HPDE6-E6E7 (cell line): ENCODE measurements around the gene IGSF8.
"Not testable (repeated sequence)": the region's sequence is repeated elsewhere in the genome, so short reads cannot be mapped to it uniquely, and the experiment has no call there.

Source experiments
- DNase-seq: peaks from one replicate; pipeline ENCODE4 v3.0.0; 2011; ENCODE audit warnings: missing footprints; ENCODE audit errors: extremely low spot score

Gene IGSF8

GRCh38 chr1:160066829-160067745 lies 31.3 kb downstream of the IGSF8 start:
- no peak for DNase-seq

GRCh38 chr1:160064746-160065145 lies 33.7 kb downstream of the IGSF8 start:
- DNase-seq: no peak

DNA sequence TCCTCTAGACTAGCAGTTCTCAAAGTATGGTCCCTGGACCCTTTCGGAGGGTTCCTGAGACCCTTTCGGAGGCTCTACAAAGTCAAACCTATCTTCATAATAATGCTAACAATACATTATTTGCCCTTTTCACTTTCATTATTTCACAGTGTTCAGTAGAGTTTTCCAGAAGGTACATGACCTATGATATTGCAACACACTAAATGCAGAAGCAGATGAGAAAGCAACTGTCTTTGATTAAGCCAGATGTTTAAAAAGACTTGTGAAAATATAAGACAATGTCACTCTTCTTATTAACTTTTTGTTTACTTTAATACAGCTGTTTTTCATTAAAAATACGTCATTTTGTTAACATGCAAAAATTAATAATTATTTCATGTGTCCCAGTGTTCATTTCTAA lies 34.3 kb downstream of the IGSF8 start:
- no peak for DNase-seq

GRCh38 chr1:160063176-160063575 lies 35.2 kb downstream of the IGSF8 start:
- no peak for DNase-seq

- no peak for DNase-seq
These were observed 36.2 kb downstream of the IGSF8 start for GRCh38 chr1:160062230-160062532.

DNA sequence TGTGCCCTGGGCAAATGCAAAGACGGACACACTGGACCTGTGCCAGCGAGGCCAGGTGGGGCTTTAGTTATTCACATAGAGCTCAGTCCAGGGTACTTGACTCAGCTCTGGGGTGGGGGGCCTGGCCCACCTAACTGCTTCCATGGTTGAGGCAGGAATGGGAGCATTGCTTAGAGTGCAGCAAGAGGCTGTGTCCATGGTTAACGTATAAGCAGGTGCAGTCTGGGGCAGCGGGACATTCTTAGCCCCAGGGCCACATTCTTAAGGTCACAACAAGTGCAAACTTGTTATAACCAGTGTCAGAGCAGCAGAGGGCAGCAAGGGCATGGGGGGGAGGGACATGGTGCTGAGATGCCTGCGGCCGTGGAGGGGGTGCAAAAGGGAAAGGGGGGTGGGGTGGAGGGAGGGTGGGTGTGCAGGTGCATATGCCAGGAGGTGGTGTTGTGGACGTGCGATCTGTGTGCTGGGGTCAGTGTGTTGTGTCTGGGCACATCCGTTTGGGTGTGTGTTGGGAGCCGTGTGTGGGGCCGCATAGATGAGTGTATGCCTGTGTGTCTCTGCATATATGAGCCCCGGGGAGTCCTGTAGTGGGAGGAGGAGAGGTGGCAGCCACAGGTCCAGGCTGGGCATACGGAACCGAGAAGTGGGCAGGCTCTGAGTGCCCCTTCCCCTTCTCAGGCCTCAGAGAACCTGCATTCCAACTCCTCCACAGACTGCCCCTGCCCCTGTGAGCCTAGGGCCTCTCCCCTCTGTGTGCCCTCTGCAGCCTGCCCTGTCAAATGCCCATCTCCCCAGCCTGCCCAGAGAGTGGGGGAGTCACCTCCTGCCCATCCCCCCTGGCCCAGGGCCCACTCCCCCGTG lies 36.8 kb downstream of the IGSF8 start:
- peak; percentile 67 for DNase-seq

GRCh38 chr1:160058087-160058486 lies 40.3 kb downstream of the IGSF8 start:
- DNase-seq: no peak

DNA sequence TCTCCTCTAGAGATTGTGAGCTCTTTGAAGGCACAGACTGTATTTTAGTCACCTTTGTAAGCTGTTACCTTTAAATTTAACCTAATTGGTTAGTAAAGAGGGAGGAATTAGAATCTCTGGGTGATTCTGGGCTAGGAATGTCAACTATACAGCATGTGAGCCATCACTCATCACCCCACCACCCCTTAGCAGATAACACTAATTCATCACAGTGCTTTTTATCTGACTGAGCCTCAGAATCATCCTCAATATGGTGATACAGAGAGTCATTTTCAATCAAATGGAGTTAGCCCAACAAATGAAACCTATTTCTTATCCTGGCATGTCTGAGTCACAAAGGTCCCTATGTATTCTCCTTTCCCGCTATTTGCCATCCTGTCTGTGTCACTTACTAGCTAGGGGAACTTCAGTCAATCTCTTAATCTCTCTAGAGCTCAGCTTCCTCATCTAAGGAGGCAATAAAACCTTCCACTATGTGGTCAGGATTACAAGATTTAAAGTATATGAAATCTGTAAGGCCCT lies 41.7 kb downstream of the IGSF8 start:
- DNase-seq: no peak

GRCh38 chr1:160053548-160054365 lies 44.7 kb downstream of the IGSF8 start:
- no peak for DNase-seq

DNA sequence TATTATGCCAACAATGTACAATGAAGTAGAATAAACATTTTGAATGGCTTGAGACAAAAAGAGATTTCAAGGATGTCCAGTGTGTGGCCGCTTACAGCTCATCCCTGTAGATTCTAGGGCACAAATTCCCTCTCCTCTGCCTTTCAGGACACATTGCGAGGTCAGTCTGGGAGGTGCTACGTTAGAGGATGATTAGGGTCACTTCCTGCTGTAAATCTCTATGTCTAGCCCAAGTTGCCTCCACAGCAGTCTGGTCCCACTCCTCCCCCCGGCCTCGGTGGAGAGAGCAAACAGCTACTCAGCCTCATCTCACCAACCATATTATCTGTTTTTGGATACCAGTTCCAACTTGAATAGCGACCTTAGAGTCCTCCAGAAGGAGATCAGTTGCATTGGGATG lies 45.5 kb downstream of the IGSF8 start:
- no peak for DNase-seq

GRCh38 chr1:160050619-160051018 lies 47.8 kb downstream of the IGSF8 start:
- DNase-seq: no peak

DNA sequence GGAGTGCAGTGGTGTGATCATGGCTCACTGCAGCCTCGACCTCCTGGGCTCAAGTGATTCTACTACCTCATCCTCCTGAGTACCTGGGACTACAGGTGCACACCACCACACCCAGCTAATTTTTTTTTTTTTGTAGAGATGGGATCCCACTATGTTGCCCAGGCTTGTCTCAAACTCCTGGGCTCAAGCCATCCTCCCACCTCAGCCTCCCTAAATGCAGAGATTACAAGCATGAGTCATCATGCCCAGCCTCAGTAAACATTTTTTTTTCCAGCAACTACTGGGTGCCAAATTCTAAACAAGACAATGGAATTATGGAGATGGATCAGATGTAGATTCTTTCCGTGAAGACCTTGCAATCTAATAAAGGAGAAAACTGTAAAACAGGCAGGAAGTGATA lies 48.2 kb downstream of the IGSF8 start:
- DNase-seq: not testable (repeated sequence)

DNA sequence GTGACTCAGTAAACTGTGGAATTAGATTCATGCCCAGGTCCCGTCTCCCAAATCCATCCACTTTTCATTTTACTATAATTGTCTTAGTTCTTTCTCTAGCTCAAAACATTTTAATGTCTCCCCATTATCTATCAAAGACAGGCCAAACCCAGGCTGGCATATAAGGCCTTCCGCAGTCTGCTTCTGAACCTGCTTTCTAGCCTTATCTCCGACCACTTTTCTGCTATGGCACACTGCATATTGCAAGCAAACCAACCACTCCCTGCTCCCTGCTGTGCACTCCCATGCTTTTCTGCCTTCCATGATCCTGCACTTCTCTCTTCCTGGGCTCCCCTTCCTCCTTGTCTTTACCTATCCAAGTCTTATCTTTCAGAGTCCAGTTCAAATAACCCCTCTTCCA lies 49.3 kb downstream of the IGSF8 start:
- no peak for DNase-seq

DNA sequence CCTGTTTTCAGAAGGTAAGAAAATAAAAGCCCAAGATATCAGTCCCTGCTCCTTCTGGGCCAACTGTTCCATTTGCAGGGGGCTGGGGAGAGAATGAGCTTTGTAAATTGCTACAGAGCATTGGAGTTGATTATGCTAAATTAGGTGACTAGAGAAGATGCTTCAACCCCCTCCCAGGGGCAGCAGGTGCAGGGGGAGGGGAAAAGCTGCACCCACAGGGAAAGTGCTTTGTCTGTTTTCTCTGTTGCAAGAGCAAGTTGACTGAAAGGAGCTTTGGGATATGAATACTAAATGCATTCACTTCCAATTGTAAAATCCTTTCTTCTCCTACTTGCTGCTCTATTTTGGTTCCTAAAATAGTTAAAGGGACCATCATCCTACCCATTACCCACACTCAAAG lies 50.1 kb downstream of the IGSF8 start:
- no peak for DNase-seq

DNA sequence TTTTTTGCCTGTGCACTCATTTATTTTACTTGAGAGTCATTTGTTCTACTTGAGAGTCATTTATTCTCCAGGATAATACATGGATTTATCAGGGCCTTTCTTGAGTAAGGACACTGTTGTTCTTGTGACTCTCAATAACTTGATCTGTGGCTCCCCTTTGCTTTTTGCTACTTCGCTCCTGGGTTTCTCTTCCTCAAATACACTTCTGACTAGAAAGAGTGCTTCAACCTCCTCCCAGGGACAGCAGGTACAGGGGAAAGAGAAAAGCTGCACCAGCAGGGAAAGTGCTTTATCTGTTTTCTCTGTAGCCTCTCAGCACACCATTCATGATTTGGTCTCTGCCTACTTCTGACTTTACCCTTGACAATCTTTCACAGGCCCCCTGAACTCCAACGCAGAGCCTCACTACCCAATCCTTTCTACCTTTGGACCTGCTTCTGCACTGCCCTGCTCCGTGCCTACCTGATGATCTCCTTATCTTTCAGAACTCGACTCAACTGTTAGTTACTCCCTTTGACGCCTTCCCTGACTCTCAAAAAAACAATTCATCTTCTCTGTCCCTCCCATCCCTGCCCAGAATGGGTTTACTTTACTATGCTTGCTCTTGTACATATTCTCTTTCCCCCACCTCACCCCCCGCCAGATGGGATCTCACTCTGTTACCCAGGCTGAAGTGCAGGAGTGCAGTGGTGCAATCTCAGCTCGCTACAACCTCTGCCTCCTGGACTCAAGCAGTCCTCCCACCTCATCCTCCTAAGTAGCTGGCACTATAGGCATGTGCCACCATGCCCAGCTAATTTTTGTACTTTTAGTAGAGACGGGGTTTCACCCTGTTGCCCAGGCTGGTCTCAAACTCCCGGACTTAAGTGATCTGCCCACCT lies 51.1 kb downstream of the IGSF8 start:
- no peak for DNase-seq

DNA sequence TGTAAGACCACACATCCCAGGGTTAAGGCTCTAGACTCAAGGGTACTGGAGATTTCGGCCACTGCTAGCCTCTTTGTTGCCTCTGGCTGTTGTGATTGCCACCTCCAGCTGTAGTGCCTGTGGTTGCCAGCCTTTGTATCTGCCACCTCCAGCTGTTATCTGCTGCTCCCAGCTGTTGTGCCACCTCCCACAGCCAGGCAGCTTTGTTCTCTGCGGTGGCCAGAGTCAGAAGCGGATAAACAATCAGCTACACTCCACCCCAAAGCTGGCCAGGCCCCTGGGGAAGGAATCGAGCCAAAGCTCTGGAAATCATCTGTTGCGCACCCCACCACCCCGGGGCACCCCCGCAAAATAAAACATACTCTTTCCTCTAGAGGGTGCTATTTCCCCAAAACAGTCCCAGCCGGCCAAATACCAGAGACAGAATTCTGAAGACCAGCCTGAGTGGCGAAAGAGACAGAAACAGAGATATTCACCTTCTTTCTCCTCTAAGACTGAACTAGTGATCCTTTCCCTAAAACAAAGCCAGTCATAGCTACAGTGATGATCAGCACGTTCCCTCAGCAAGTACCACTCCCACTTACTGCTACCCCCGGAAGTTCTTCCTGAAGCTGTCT lies 51.8 kb downstream of the IGSF8 start:
- peak; percentile 63 for DNase-seq

- DNase-seq: no peak
These were observed 52.8 kb downstream of the IGSF8 start for GRCh38 chr1:160045653-160046052.

- no peak for DNase-seq
These were observed 54.9 kb downstream of the IGSF8 start for GRCh38 chr1:160043543-160043942.
